Left ventricle myocardium inferior (tissue), 1 donor: ENCODE results near the gene COL12A1. TPM values are rescaled to one million over a fixed set of nuclear protein-coding genes. Genes with fewer than 3 reads are reported as not detected.

Experiments used
- DNase-seq: peaks from one replicate; pipeline ENCODE4 v3.0.0-alpha.2; 2020
- H3K27ac ChIP-seq: fragments of 200-600 bp; replicated peaks from 2 replicates; pipeline ENCODE4 v1.8.0; 2021
- H3K27me3 ChIP-seq: fragments of 200-600 bp; 2 replicates; pipeline ENCODE4 v1.8.0; 2021; ENCODE audit warnings: low read depth
- H3K36me3 ChIP-seq: fragments of 200-600 bp; 2 replicates; pipeline ENCODE4 v1.8.0; 2021
- H3K4me1 ChIP-seq: fragments of 200-600 bp; 2 replicates; pipeline ENCODE4 v1.8.0; 2021
- H3K4me3 ChIP-seq: fragments of 200-600 bp; 2 replicates; pipeline ENCODE4 v1.8.0; 2021; ENCODE audit warnings: mild to moderate bottlenecking, moderate library complexity
- H3K9me3 ChIP-seq: fragments of 200-600 bp; replicated peaks from 2 replicates; pipeline ENCODE4 v1.8.0; 2021
- CTCF ChIP-seq: fragments of 200-600 bp; IDR thresholded peaks from 2 replicates; pipeline ENCODE4 v1.8.0; 2021; ENCODE audit warnings: antibody characterized with exemption, mild to moderate bottlenecking, borderline replicate concordance
- intact Hi-C: fragments of 100-400 bp; cut with micrococcal nuclease; formaldehyde crosslinking; loops from one replicate; pipeline ENCODE4 v1.11.0; 2022
- total RNA-seq: library from RNA; stranded (reverse); fragmentation: NEBNext Ultra II Directional; extraction: Animal tissue kit (Norgen Biotek cat#: 25700); gene quantifications from one replicate; pipeline ENCODE4 v1.2.1, GENCODE V29; 2021
- donor health status: DM: no; HTN: yes; CAD: no; lungs with severe emphysema.

The COL12A1 gene
- total RNA-seq, 1 donor from 2014 or later, result 12.2 TPM

- H3K27ac ChIP-seq, result no peak overlapping the region
- no peak for TF ChIP-seq CTCF
- no peak overlapping the region for H3K4me3 ChIP-seq
- no peaks in the 10 kb centered on the region for H3K27me3 ChIP-seq
- H3K9me3 ChIP-seq, result no peaks in the 10 kb centered on the region
- H3K36me3 ChIP-seq, result no peaks in the 10 kb centered on the region
- H3K4me1 ChIP-seq, result peaks cover 24% of the 10 kb centered on the region
- DNase-seq, result no peak
- intact Hi-C loops, result no loop called here
These were observed 14.5 kb upstream of the COL12A1 start for GRCh38 chr6:75220357-75220756.

- Histone ChIP-seq H3K27me3 (no peaks in the 10 kb centered on the region), H3K36me3 (no peaks in the 10 kb centered on the region), H3K27ac (no peak overlapping the region), H3K4me3 (no peak overlapping the region), H3K4me1 (peaks cover 24% of the 10 kb centered on the region), H3K9me3 (no peaks in the 10 kb centered on the region)
- intact Hi-C loops, result loop anchor here (10.0 kb wide), 1 partner anchor 1364 kb away; no protein-coding TSS in a partner anchor
- TF ChIP-seq CTCF, result no peak
- no peak for DNase-seq
These were observed 13.4 kb upstream of the COL12A1 start for GRCh38 chr6:75219263-75219662.

GRCh38 chr6:75217193-75217592, 11.3 kb upstream of the COL12A1 start:
- Histone ChIP-seq H3K27ac (peak overlapping the region; percentile 59), H3K4me1 (peaks cover 42% of the 10 kb centered on the region), H3K27me3 (no peaks in the 10 kb centered on the region), H3K9me3 (no peaks in the 10 kb centered on the region), H3K36me3 (no peaks in the 10 kb centered on the region), H3K4me3 (no peak overlapping the region)
- intact Hi-C loops, result loop anchor here (10.0 kb wide), 1 partner anchor 1362 kb away; no protein-coding TSS in a partner anchor
- no peak for DNase-seq
- TF ChIP-seq CTCF, result no peak

GRCh38 chr6:75215291-75215690, 9.4 kb upstream of the COL12A1 start:
- Histone ChIP-seq H3K4me1 (peaks cover 51% of the 10 kb centered on the region), H3K4me3 (no peak overlapping the region), H3K27me3 (no peaks in the 10 kb centered on the region), H3K36me3 (no peaks in the 10 kb centered on the region), H3K27ac (no peak overlapping the region), H3K9me3 (no peaks in the 10 kb centered on the region)
- no peak for TF ChIP-seq CTCF
- no peak for DNase-seq
- intact Hi-C loops, result loop anchor here (10.0 kb wide), 1 partner anchor 1360 kb away; no protein-coding TSS in a partner anchor

GRCh38 chr6:75213732-75214131, 7.9 kb upstream of the COL12A1 start:
- intact Hi-C loops, result loop anchor here (5.0 to 10.0 kb wide), 2 partner anchors 1359 to 1476 kb away; no protein-coding TSS in a partner anchor

More at GRCh38 chr6:75213732-75214131, 7.9 kb upstream of the COL12A1 start:
- peaks cover 2% of the 10 kb centered on the region for H3K27me3 ChIP-seq
- DNase-seq, result no peak
- H3K9me3 ChIP-seq, result no peaks in the 10 kb centered on the region
- no peaks in the 10 kb centered on the region for H3K36me3 ChIP-seq
- peaks cover 55% of the 10 kb centered on the region for H3K4me1 ChIP-seq
- no peak overlapping the region for H3K4me3 ChIP-seq
- H3K27ac ChIP-seq, result no peak overlapping the region
- no peak for TF ChIP-seq CTCF
